NCI-H2107 treated with DMSO at 0.1 percent for 48 hours (cell line): Measurements from ENCODE around the gene CCNB1.
"Not testable (repeated sequence)": the region's sequence is repeated elsewhere in the genome, so short reads cannot be mapped to it uniquely, and the experiment has no call there.

Source experiments
- DNase-seq: peaks from one replicate; lab custom pipeline; 2025; ENCODE audit not compliant: unreplicated experiment; lab: John Stamatoyannopoulos, UW

The CCNB1 gene

DNA sequence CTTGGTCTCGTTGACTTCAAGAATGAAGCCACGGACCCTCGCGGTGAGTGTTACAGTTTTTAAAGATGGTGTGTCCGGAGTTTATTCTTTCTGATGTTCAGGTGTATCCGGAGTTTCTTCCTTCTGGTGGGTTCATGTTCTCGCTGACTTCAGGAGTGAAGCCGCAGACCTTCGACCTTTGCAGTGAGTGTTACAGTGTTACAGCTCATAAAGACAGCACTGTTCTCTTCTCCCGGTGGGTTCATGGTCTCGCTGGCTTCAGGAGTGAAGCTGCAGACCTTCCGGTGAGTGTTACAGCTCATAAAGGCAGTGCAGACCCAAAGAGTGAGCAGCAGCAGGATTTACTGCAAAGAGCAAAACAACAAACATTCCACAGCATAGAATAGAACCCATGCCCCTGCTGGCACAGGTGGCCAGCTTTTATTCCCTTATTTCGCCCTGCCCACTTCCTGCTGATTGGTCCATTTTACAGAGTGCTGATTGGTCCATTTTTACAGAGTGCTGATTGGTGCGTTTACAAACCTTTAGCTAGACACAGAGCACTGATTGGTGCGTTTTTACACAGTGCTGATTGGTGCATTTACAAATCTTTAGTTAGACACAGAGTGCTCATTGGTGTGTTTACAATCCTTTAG lies 14.8 kb downstream of the CCNB1 start:
- DNase-seq: not testable (repeated sequence)

- DNase-seq: no peak
Measured at GRCh38 chr5:69184621-69185020, 17.7 kb downstream of the CCNB1 start.

GRCh38 chr5:69187342-69187741 lies 20.4 kb downstream of the CCNB1 start:
- DNase-seq: no peak

- DNase-seq: no peak
Measured at GRCh38 chr5:69188811-69189161, 21.8 kb downstream of the CCNB1 start.

GRCh38 chr5:69189162-69190086 lies 22.5 kb downstream of the CCNB1 start, which contains the start of gene CENPH:
Gene CENPH (plus strand): TSS chr5:69189583. CDS start chr5:69189635, 52 bp downstream.
- DNase-seq: peak; percentile 65

- no peak for DNase-seq
Measured at GRCh38 chr5:69202497-69202896, 35.5 kb downstream of the CCNB1 start.

DNA sequence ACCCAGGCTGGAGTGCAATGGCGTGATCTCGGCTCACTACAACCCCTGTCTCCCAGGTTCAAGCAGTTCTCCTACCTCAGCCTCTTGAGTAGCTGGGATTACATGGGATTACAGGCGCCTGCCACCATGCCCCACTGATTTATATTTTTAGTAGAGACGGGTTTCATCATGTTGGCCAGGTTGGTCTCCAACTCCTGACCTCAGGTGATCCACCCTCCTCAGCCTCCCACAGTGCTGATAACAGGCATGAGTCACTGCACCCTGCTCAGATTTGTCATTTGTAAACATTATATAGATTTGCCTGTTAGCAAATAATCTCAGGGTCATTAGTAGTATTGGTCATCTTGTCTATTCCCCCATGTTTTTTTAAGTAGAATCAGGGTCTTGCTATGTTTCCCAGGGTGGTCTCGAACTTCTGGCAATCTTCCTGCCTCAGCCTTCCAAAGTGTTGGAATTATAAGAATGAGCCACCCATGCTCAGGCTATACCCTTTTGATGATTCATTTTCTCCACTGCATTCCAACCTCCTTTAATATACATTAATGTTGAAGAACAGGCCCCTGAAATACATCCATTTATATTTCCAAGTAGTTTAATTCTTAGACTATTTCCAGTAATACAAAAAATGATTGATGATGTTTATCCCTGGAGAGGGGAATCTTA lies 39.7 kb downstream of the CCNB1 start:
- DNase-seq: no peak

GRCh38 chr5:69209602-69210001 lies 42.7 kb downstream of the CCNB1 start:
- DNase-seq: no peak

GRCh38 chr5:69211200-69211599 lies 44.2 kb downstream of the CCNB1 start:
- no peak for DNase-seq

DNA sequence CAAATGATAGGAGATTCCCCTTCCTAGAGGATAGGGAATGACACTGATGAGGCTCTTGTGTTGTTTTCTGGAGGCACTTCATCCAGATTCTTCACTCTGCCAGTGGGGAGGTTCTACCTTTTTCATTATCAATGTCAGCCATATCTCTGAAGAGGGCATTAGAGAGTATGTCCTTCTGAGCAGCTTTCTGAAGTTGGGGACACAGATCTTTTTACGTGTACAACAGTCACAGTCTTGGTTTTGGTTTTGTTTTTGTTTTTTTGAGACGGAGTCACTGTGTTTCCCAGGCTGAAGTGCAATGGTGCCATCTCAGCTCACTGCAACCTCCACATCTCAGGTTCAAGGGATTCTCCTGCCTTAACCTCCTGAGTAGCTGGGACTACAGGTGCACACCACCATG lies 45.1 kb downstream of the CCNB1 start:
- no peak for DNase-seq

DNA sequence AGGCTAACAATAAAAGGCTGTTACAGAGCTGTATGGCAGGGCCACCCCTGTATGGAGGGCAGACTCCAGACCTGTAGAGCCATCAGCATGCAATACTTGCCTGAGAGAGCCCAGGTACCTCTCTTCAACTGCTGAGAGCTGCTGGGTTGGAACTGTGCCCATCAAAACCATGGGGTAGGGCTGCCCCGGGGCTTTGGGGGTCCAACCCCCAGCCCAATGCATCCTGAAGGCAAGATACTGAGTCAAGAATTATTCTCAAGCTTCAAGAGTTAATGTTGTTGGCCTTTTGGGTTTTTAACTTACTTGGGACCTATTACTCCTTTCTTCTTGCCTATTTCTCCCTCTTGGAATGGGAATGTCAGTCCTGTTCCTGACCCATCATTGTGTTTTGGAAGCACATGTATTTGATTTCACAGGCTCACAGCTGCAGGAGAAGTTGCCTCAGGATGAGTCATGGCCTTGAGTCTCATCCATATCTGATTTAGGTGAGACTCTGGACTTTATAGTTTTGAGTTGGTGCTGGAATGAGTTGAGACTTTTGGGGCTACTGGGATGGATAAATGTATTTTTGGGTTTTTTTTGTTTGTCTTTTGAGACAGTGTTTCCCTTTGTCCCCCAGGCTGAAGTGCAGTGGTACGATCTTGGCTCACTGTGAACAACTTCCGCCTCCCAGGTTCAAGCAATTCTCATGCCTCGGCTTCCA lies 46.7 kb downstream of the CCNB1 start:
- DNase-seq: no peak

DNA sequence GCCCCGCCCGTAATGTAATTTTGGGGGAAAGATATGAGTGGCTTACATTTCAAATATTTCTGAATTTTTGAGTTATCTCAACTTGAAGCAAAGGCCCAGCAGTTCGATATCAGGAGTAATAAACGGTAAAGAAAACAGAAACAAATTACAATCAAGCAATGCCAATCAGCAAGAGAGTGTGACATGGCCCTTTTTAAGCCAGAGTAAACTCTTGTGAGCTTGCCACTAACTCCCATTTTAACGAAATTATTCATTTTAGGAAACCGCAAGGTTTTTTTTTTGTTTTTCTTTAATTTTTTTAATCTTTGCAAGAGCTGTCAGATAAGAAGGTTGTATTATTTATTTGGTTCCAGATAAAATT lies 50.2 kb downstream of the CCNB1 start:
- DNase-seq: no peak

DNA sequence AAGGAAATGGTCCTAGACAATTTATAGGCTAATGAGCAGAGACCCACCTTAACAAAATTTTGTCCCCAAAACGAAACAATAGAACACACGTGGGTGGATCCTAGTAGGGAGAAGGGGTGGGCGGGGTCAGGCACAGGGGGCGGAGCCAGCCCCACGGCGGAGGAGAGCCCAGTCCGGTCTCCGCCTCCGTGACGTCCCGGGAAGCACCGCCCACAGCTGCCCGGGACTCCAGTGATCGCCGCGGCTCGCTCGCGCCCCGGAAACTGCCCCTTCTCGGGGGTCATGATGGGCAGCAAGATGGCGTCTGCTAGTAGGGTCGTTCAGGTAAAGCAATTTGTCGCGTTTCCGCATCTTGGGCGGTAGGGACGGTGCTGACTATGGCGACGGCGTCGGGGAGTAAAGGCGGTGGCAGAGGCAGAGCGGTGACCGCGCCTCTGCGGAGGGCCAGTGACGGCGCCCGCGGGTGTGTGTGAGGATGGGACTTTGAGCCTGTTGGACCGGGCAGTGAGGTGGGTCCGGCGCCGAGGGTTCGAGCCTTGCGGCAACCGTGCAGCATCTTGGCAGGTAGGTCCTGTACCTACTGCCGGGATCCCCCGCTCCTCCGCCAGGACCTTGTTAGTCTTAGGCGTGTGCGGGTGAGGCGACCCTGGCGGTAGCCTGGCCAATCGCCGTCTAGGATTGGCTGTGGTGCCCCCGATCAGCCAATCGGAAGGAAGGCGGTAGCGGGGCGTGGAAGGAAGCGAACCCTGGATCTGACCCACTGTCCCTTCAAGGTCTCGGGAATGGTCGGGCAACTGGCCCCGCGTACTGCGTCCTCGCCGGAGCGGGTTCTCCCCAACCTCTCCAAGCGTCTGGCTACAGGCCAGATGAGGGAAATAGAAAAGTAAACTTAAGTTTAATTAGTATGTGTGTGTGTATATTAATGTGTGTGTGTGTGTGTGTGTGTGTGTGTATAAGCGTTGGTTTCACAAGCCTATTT lies 50.9 kb downstream of the CCNB1 start:
- DNase-seq: peak; percentile 60

DNA sequence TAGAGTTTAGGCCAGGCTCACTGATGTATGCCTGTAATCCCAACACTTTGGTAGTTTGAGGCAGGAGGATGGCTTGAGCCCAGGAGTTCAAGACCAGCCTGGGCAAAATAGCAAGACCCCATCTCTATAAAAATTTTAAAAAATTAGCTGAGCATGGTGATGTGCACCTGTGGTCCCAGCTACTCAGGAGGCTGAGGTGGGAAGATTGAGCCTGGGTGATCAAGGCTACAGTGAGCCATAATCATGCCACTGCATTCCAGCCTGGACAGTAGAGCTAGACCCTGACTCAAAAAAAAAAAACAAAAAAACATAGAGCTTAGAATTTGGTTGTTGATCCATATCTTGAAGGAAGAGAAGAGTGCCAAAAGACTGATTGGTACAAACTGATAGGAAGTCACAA lies 53.0 kb downstream of the CCNB1 start:
- DNase-seq: no peak

DNA sequence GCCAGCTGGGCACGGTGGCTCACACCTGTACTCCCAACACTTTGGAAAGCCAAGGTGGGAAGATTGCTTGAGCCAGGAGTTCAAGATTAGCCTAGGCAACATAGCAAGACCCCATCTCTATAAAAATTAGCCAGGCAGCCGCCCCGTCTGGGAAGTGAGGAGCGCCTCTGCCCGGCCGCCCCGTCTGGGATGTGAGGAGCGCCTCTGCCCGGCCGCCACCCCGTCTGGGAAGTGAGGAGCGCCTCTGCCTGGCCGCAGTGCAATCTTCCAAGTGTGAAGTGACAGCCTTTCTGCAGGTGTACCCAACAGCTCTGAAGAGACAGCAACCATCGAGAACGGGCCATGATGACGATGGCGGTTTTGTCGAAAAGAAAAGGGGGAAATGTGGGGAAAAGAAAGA lies 53.4 kb downstream of the CCNB1 start:
- not testable (repeated sequence) for DNase-seq

- DNase-seq: not testable (repeated sequence)
Measured at GRCh38 chr5:69220833-69221232, 53.9 kb downstream of the CCNB1 start.

- no peak for DNase-seq
Measured at GRCh38 chr5:69224520-69224919, 57.6 kb downstream of the CCNB1 start.

GRCh38 chr5:69225860-69226259 lies 58.9 kb downstream of the CCNB1 start:
- no peak for DNase-seq
